ENCODE data around the gene ARSK. TPM values are rescaled to one million over a fixed set of nuclear protein-coding genes. Genes with fewer than 3 reads are reported as not detected.
A peak's percentile ranks its signal among the peaks of the same experiment; 100 is the strongest.
"Not testable (repeated sequence)": the region's sequence is repeated elsewhere in the genome, so short reads cannot be mapped to it uniquely, and the experiment has no call there.

ARSK gene
- total RNA-seq, 1 donor, result 21.6 TPM

DNA sequence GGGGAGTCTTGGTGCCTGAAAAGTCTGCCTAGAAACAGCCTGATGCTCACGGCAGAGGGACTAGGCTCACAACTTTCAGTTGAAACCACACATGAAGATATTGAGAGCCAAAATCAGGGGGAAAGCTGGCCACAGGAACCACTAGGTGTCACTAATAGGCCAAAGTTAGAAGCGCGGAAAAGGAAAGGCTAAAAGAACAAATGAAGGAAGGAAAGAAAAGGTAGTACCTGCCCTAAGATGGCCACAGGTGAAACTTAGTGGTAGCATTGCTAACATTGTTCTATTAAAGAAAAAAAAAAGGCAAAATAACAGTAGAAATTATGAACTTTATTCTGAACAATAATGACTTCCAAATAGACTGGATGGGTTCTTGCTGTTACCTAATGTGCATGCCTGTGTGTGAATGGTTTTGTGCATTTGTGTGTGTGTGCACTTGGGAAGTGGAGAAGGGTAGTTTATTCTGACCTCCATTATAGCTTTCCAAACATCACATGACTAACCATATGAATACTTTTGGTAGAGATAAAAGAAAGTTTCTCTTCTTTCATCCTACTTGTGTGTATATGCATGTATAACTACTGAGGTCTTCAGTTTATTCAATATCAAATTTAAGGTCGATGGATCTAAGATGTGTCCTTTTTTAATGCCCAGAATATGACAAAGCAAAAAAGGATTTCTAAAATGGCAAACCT, 89.6 kb downstream of the ARSK start:
- H3K4me3 ChIP-seq (ENCODE audit: low read depth, low read length), result no peak overlapping the region
- peak; percentile 73 for DNase-seq (ENCODE audit: low read depth)
- TF ChIP-seq, protein P1, sequence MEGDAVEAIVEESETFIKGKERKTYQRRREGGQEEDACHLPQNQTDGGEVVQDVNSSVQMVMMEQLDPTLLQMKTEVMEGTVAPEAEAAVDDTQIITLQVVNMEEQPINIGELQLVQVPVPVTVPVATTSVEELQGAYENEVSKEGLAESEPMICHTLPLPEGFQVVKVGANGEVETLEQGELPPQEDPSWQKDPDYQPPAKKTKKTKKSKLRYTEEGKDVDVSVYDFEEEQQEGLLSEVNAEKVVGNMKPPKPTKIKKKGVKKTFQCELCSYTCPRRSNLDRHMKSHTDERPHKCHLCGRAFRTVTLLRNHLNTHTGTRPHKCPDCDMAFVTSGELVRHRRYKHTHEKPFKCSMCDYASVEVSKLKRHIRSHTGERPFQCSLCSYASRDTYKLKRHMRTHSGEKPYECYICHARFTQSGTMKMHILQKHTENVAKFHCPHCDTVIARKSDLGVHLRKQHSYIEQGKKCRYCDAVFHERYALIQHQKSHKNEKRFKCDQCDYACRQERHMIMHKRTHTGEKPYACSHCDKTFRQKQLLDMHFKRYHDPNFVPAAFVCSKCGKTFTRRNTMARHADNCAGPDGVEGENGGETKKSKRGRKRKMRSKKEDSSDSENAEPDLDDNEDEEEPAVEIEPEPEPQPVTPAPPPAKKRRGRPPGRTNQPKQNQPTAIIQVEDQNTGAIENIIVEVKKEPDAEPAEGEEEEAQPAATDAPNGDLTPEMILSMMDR (IDR thresholded peaks at IDR 0.05; ENCODE audit: insufficient read depth, low read depth, low read length), result peak; percentile 82

GRCh38 chr5:95646226-95646568, 91.3 kb downstream of the ARSK start:
- DNase-seq (ENCODE audit: low read depth); H3K4me3 ChIP-seq (ENCODE audit: low read depth, low read length): not testable (repeated sequence)

DNA sequence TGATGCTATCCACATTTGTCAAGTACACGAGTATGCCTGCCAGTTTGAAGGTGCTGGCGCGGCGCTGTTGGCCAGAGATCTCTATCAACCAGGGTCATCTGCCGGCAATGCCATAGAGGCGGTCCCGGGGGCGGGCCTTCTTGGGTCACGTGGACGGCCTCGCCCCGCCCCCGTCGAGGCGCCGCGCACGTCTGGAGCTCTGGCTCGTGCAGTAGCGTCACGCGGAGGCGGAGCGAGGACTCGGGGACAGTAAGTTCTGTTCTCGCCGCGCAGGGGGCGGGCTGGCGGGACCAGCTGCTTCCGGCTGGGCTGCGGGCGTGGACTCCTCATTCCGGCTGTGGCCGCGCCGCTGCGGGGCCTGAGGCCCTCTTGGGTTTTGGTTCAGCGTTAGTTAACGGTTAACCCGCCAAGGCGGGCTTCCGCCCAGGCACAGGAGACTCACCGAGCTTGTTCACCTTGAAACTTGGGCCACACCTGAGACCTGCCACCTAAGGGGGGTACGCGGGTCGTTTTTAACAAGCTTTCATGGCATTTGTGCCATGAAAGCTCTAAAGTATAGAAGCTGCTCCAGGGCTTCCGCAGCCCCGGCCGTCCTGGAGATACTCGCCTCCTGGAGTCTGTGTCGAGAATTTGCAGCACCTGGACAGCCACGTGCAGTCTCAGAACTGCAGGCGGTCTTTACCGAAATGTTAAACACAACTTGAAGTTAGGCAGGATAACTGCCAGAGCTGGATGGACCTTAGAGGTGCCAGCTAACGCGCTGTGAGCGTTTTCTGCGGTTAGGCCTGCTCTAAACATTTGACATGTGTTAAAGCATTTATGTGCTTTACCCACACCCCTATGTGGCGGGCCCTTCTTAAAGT, 91.9 kb downstream of the ARSK start, which contains the start of gene RFESD:
RFESD (plus strand) TSS at position 209 of the 863 bp plus-strand sequence. CDS start 5,495 bp downstream, outside the sequence.
- DNase-seq (ENCODE audit: low read depth), result peak; percentile 98
- TF ChIP-seq, protein P1 (IDR thresholded peaks at IDR 0.05; ENCODE audit: insufficient read depth, low read depth, low read length), result no peak
- peak within 1 kb of the TSS; percentile 62 for H3K4me3 ChIP-seq (ENCODE audit: low read depth, low read length)

GRCh38 chr5:95647886-95648860, 93.3 kb downstream of the ARSK start:
- no peak overlapping the region for H3K4me3 ChIP-seq (ENCODE audit: low read depth, low read length)
- DNase-seq (ENCODE audit: low read depth), result peak; percentile 69
- TF ChIP-seq, protein P1 (IDR thresholded peaks at IDR 0.05; ENCODE audit: insufficient read depth, low read depth, low read length), result no peak

DNA sequence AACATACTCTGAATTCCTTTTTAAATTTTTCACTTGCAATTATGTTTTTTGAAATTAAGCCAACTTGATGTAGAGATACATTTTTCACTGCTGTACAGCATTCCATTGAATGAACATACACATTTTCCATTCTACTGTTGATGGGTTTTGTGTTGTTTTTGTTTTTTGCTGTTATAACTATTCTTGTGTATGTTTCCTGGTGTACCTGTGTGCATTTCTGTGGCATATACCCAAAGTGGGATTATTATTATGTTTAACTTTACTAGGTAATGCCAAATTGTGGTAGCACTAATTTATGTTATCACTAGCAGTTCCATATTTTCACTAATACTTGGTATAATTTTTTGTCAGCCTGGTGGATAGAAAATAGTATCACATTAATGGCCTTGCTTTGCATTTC, 94.4 kb downstream of the ARSK start:
- TF ChIP-seq, protein P1 (IDR thresholded peaks at IDR 0.05; ENCODE audit: insufficient read depth, low read depth, low read length), result no peak
- DNase-seq (ENCODE audit: low read depth), result no peak

DNA sequence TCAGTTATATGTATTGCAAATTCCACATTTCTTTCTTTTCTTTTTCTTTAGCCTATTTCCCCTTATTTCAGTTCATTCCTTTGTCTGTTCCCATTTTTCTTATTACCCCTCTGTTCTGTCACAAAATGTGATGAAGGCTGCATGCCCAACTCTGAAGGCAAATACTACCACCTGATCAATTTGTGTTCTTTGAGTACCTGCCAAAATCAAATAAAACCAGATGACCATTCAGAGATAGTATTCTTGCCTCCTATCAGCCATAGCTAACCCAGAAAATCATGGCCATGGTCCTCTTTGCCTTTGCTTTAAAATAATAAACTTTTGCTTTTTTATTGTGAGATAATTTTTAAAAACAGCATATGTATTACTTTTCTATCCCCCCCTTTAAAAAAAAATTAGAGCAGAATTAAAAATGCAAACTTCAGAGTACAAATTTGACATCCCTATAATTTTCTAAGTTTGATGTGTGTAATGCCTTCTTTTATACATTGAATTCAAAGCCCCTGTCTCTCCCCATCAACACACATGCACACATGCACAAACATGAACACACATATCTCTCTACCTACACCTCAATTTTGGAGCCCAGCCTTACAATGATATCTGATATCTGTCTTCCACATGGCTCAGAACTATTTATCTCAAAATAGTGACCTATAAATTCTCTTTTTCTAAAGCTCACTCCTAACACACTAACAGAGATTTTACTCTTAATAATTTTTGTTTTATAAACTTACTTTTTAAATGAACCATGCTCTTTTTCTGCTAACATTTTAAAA, 95.1 kb downstream of the ARSK start:
- no peak overlapping the region for H3K4me3 ChIP-seq (ENCODE audit: low read depth, low read length)
- no peak for DNase-seq (ENCODE audit: low read depth)
- TF ChIP-seq, protein P1 (IDR thresholded peaks at IDR 0.05; ENCODE audit: insufficient read depth, low read depth, low read length), result no peak

More for the DNA sequence above, 94.4 kb downstream of the ARSK start:
- no peak overlapping the region for H3K4me3 ChIP-seq (ENCODE audit: low read depth, low read length)
